ENCODE measurements around the gene BLOC1S5. TPM values are rescaled to one million over a fixed set of nuclear protein-coding genes. Genes with fewer than 3 reads are reported as not detected.

The BLOC1S5 gene
- total RNA-seq, 4 donors from 2014 or later, result 8.3 to 13.1 (median 10.5) TPM

GRCh38 chr6:8025191-8025590 lies 39.0 kb downstream of the BLOC1S5 start:
- no peak for DNase-seq (ENCODE audit: low spot score)
- TF ChIP-seq CTCF (IDR thresholded peaks at IDR 0.05), result no peak
- no peak for ATAC-seq (ENCODE audit: low FRiP score)

- DNase-seq (ENCODE audit: low spot score) (no peak), ATAC-seq (ENCODE audit: low FRiP score) (no peak)
Observed at GRCh38 chr6:8023638-8024037, 40.6 kb downstream of the BLOC1S5 start.

DNA sequence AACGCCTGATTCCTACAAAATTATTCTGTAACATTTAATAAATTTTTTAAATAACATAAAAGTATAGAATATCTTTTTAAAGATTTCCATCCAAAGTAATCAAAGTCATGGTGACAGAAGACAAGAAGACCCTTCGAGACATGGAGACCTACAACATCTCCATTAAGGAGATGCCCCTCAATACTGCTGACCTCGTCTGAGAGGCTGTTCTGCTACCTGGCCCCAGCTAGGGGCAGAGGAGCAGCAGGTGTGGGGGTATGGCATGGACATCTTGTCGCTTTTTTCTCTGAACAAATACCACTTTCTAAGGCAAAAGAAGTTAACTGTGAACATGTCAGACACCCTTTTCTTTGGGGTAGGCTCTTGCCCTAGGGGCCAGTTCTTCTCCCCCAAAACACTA lies 44.1 kb downstream of the BLOC1S5 start:
- ATAC-seq (ENCODE audit: low FRiP score) (no peak), DNase-seq (ENCODE audit: low spot score) (no peak)
- TF ChIP-seq CTCF (IDR thresholded peaks at IDR 0.05), result no peak

More at GRCh38 chr6:8023638-8024037, 40.6 kb downstream of the BLOC1S5 start:
- TF ChIP-seq CTCF (IDR thresholded peaks at IDR 0.05), result no peak

DNA sequence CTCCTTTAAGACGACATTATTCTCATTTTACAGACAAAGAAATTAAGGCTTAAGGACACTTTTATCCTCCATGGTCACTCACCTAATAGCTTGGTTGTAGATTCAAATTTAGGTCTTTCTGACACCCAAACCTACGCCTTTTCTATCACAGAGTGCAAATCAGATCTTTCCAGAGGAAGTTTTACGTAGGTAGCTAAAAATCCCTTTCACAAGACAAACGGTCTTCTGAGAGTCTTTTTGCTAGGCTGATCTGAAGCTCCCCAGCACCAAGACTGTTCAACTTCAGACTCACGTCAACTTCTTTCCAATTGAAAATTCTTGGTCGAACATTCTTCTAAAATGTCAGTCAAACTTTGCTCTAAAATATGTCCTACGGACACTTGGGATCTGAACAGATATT lies 46.5 kb downstream of the BLOC1S5 start:
- no peak for TF ChIP-seq CTCF (IDR thresholded peaks at IDR 0.05)
- no peak for ATAC-seq (ENCODE audit: low FRiP score)
- DNase-seq (ENCODE audit: low spot score), result no peak

DNA sequence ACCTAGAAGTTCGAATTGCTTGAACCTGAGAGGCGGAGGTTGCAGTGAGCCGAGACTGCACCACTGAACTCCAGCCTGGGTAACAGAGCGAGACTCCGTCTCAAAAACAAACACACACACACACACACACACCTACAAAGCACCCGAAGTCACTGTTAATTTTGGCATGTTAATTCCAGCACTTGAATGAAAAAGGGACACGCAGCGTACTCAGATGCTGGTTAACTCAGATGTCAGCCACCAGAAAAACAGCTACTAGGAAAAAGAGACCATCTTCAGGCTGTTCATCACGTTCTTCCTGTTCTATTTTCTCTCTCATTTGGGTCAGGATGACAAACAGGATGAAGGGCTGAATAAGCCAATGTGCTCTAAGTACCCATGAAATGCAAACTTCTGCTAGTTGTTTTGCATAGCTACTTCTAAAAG lies 46.9 kb downstream of the BLOC1S5 start:
- no peak for ATAC-seq (ENCODE audit: low FRiP score)

DNA sequence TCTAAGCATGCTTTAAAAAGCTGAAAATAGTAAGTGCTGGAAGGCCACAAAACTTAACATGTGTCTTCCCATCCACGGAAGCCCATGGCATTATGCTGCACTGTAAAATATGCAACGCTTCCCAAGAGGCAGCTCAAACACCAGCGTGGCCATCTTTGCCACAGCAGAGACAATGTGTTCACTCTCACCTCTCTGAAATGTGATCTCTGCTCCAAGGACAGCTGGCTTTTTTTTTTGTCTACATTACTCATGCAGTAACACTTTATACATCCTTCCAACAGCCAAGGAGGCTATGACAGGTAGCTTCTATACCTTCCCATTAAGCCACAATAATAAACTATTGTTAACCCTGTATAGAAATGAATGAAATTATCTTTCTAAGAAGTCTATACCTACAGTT lies 49.2 kb downstream of the BLOC1S5 start:
- no peak for TF ChIP-seq CTCF (IDR thresholded peaks at IDR 0.05)
- no peak for DNase-seq (ENCODE audit: low spot score)
- ATAC-seq (ENCODE audit: low FRiP score), result no peak

More for the DNA sequence above, 46.9 kb downstream of the BLOC1S5 start:
- no peak for DNase-seq (ENCODE audit: low spot score)
- no peak for TF ChIP-seq CTCF (IDR thresholded peaks at IDR 0.05)

DNA sequence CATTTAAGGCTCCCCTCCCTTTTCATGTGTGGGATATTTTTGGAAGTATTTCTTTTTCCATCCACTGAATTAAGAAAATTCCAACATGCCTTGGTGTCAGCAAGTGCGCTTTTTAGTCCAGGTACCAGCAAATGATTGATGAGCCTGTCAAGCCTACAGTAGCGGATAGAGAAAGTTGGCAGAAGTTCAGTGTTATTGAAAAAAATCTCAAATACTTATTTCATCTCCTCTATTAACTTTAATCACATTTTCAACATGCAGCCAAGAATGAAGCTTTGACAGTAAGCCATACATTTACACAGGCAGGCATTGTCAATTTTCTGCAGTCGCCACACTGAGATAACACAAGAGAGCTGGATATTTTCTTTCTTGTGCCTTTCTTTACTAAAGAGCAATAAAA lies 50.4 kb downstream of the BLOC1S5 start:
- ATAC-seq (ENCODE audit: low FRiP score) (no peak), DNase-seq (ENCODE audit: low spot score) (no peak)
- TF ChIP-seq CTCF (IDR thresholded peaks at IDR 0.05), result no peak
